Right renal pelvis (tissue), 4 donors: Measurements from ENCODE around the gene GPR75. TPM values are rescaled to one million over a fixed set of nuclear protein-coding genes. Genes with fewer than 3 reads are reported as not detected.

Source experiments
- DNase-seq, 4 donors: peaks; one replicate each; pipeline ENCODE4 v3.0.0-alpha.2; 2013; ENCODE audit warnings: low read depth in 4 of 4, low spot score in 3 of 4, missing footprints in 1 of 4
- polyA plus RNA-seq, 4 donors: library from polyadenylated mRNA; unstranded; fragments of 120-200 nt; gene quantifications; one replicate each; pipeline ENCODE4 v1.2.1, GENCODE V29; 2013; ENCODE audit not compliant: insufficient read length in 4 of 4

Gene GPR75
- polyA plus RNA-seq = 1 to 10 TPM; 1.5 to 2.0 (median 1.9) TPM

DNA sequence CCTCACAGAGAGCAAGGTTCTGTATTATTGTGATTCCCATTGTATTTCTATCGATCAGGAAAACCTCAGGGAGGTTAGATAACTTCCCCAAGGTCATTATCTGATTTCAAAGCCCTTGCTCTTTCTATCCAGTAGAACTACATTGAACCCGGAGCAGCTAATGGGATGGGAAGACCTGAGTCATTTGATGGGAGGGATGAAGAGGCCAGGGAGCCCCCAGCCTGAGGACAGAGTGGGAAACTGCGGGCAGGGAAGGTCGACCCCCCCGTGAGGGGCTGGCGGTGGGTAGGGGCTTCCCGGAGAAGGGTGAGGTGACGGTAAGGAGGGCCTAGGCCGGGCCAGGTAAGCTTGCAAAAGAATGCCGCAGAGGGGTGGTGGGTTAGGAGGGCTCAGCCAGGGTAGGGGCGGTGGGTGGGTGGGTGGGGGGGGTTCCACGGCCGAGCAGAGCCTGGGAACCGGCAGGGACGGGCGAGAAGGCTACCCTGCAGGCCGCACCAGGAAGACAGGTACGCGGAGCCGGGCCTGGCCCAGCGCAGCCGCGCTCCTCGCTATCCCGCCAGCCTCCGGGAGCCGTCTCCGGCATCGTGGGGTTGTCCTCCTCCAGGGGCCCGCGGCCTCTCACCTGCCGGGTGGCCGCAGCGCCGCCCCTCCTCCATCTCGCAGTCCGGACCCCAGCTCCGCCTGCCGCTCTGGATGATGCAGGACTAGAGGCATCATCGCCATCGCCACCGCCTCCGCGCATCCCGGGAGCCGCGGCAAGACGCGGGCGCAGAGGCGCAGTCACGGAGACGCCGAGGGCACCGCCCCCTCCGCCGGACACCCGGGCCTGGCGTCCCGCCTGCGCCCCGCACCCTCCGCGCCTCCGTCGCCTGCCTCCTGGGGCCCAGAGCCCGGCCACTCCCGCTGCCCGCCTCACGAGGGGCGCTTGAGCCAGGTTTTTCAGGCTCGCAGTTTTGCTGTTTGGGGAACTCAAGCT is at the start of gene GPR75:
GPR75 (minus strand) TSS at position 762 of the 976 bp plus-strand sequence. CDS start 5,211 bp downstream, outside the sequence.
- DNase-seq = peak in 3 of 4 donors; percentile 8 to 27 (median 16)

DNA sequence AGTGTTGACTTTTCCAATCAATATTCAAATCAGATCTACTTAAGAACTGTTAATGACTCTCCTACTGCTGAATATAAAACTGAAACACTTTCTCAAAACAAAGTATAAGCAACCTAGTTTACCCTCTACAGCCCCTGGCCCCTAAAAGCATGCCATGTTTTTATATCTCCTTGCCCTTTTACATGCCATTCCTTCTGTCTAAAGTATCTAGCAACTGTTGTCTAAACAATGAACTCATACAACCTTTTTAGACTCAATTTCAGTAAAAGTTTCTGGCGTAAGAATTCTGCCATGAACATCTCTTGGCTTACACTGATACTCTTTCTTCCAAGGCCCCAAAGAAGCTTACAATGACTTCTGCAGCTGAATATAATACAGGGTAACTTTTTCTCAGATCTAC is 47.8 kb upstream of the GPR75 start:
- no peak for DNase-seq

GRCh38 chr2:53905396-53905795 is 45.6 kb upstream of the GPR75 start:
- no peak for DNase-seq

DNA sequence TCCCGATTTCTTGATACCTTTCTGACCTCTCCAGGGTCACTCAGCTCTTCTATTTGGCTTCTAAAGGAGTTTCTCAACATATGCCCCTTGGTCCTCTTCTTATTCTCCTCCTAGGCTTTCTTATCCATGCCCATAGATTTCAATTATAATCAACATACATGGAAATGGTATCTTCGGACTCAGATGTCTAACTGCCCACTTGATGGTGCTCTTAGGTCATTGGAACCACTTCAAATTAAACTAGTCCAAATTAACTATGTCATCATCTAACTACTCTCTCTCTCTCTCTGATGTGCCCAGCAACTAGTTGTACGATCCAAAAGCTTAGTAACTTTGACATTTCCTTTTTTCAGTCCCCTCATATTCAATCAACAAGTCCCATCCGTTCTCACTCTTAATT is 43.2 kb upstream of the GPR75 start:
- DNase-seq = no peak

- no peak for DNase-seq
Measured at GRCh38 chr2:53901192-53901591, 41.4 kb upstream of the GPR75 start.

DNA sequence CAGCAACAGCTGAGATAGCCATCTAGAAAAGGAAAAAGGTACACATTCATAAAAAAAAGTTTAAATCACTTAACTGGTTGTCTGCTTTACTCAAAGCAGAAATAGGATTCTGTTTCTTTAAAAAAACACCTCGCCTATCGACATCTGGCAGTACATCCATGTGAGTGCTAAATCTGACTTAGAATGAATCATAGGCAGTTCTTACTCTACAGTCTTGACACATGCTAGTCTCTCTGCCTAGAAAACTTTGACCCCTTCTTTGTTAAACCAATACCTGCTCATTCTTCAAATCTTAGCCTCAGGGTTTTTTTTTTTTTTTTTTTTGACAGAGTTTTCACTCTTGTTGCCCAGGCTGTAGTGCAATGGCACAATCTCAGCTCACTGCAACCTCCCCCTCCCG is 37.1 kb upstream of the GPR75 start:
- DNase-seq = no peak

- no peak for DNase-seq
Measured at GRCh38 chr2:53886406-53887280, 26.9 kb upstream of the GPR75 start.

DNA sequence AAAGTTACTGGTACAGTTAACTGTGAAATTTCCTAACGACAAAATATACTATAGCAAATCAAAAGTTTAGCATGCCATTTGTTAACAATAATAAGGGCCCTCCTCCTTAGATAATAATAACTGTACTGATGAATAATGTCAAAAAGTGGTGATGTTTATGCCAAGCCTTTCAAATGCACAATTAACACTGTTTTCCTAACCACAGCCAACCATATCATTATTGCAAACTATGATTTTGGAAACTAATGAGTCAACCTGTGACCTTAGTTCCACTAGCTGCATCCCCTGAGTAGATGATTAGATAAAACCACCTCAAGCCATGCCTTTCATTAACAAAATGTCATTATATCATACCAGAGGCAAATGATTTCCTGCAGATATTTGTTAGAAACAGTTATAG is 25.1 kb upstream of the GPR75 start:
- no peak for DNase-seq

- DNase-seq = no peak
Measured at GRCh38 chr2:53881986-53882385, 22.2 kb upstream of the GPR75 start.

DNA sequence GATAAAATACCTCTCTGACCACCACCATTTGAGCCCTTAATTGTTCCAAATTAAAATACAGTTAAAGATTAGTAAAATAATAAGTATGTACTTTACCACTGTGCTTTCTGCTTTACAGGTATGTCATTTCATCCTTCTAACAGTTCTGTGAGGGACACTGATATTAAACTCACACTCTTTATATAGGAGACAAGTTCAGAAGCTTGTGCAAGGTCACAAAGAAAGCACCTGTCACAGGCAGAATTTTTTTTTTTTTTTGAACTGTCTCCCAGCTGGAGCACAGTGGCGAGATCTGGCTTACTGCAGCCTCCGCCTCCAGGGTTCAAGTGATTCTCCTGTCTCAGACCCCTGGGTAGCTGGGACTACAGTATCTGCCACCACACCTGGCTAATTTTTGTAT is 21.6 kb upstream of the GPR75 start:
- DNase-seq = no peak

DNA sequence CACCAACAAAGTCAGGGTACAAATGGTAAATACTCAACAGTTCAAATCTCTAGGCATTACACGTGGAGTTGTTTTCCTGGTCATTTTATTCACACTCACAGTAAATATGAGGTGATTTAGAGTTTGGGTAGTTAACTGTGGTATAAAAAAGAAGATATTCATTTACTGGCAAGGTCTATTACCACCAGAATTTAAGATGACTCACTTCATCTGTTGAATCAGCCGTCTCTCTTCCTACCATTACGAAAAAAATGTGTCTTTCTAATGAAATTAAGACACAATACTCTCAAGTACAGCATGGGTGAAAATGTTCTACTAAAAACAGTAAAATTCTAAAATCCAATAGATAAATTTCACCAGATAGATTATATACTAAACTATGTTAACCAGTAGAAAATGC is 21.0 kb upstream of the GPR75 start:
- DNase-seq = no peak

- no peak for DNase-seq
Measured at GRCh38 chr2:53877556-53877955, 17.8 kb upstream of the GPR75 start.

DNA sequence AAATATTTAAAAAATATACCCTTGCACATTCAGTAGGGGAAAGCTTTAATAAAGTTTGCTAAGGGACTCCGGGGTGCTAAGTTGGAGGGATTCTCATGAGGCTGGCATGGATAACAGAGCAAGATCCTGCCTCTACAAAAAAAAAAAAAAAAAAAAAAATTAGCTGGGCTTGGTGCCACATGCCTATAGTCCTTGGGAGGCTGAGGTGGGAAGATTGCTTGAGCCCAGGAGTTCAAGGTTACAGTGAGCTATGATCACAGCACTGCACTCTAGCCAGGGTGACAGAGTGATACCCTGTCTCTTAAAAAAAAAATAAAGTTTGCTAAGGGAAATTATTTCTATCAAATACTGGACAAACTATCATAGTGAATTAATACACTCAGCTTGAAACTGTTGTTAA is 17.3 kb upstream of the GPR75 start:
- DNase-seq = no peak

DNA sequence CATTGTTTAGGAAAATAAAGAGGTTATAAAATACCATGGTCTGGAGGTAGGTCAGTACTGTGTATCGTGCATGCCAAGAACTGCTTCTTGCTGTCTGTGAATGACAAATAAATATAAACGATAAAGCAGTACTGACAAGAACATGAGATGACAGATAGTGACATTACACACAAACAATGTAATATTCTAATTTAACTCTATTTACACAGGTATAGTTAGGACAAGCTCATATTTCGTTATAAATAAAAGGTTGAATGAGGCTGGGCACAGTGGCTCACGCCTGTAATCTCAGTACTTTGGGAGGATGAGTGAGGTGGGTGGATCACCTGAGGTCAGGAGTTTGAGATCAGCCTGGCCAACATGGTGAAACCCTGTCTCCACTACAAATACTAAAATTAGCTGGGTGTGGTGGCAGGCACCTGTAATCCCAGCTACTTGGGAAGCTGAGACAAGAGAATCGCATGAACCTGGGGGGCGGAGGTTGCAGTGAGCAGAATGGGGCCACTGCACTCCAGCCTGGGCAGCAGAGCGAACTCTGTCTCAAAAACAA is 14.7 kb upstream of the GPR75 start:
- DNase-seq = no peak

- no peak for DNase-seq
Measured at GRCh38 chr2:53867773-53868172, 8.0 kb upstream of the GPR75 start.

DNA sequence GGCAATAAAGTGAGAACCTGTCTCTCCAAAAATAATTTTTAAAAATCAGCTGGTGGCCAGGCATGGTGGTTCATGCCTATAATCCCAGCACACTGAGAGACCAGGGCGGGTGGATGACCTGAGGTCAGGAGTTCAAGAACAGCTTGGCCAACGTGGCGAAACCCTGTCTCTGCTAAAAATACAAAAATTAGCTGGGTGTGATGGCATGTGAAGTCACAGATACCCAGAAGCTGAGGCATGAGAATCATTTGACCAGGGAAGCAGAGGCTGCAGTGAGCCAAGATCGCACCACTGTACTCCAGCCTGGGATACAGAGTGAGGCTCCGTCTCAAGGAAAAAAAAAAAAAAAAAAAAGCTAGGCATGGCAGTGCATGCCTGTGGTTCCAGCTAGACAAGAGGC is 7.4 kb upstream of the GPR75 start:
- no peak for DNase-seq

DNA sequence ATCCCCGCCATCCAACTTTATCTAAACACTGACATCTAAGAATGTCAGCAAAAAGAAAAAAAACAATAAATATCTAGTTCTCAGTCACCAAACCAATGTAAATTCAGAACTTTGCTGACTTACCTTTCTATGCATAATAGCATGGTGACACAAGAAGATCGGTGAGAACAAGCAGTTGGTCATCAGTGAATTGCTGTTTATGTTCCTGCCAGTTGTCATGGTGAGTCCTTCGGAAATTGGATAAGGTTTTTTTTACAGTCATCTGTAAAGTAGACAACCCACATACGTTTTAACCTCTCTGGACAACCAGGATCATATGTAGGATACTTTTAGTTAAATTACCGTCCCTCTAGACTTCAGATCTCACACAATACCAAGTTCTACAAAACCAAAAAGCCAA is 6.2 kb upstream of the GPR75 start:
- DNase-seq = no peak

DNA sequence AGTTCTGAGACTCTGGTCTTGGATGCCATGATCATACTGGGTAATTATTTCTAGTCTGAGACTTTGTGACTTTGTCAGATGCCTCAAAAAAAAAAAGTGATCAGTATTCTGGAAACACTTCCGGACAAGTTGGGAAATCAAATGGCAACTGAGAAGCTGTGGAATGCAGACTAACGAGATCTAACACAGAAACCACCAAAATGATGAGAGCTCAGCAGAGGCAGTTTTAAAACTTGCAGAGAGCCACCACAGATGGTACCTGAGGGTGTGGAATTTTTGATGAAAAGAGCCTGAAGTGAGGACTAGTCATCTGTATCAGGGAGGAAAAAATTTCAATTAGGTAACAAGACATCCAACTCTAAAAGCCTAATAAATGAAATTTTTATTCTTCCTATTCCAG is 5.5 kb upstream of the GPR75 start:
- no peak for DNase-seq

DNA sequence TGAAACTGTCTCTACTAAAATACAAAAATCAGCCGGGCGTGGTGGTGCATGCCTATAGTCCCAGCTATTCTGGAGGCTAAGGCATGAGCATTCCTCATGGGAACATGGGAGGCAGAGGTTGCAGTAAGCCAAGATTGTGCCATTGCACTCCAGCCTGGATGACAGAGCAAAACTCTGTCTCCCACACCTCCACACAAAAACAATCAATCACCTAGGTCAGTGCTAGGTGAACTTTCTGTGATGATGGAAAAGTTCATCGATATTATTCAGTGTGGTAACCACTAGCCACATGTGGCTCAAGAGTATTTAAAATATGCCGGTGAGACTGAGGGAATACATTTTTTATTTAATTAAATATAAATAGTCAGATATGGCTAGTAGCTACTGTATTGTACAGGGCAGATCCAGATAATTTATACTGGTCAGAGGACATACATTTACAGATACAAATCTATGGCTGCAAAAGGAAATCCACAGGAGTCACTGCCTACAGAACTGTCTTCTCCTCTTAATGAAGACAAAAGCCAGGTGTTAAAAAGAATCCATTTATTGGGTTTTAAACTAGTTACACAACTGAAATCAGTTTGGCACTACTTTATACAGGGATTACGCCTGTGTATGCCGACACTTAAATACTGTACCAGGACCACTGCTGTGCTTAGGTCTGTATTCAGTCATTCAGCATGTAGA is 3.9 kb upstream of the GPR75 start:
- no peak for DNase-seq

DNA sequence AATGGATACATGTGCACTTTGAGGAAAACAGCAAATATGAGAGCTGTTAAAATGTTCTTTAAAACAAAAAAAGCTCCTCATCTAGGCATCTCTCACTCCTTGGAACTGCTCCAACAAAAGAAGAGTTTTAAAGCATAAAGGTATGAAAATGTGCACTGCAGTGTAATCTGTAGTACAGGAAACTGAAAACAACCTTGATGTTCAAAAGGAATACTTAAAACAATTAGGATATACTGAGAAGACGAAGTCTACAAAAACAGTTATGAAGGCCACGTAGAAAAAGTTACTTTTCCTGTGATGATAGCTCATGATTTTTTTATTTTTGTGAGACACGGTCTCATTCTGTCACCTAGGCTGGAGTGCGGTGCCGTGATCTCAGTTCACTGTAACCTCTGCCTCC is 2.1 kb upstream of the GPR75 start:
- no peak for DNase-seq

DNA sequence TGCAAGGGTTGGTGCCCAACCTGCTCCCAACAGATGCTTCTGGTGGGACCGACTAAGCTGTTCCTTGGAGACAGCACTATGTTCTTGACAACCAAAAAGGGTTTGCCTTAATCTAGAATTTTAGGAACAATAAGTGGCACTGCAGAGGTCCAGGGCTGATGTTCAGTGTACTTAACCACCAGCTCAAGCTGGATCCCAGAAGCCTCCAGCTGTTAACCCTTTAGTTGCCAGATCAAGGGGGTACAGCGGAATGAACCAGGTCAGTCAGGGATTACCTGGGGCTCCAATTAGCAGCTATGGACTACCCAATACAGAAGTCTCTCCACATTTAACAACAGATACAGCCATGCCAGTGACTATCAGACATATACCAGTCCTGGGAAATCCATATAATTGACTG is 3.5 kb downstream of the GPR75 start:
- DNase-seq = no peak
